ENCODE measurements around the gene ZNF507.
A peak's percentile ranks its signal among the peaks of the same experiment; 100 is the strongest.
"Not testable (repeated sequence)": the region's sequence is repeated elsewhere in the genome, so short reads cannot be mapped to it uniquely, and the experiment has no call there.

Gene ZNF507

GRCh38 chr19:32377088-32377487, 31.7 kb downstream of the ZNF507 start:
- TF ChIP-seq CTCF (IDR thresholded peaks at IDR 0.05; ENCODE audit: low read length, missing control alignments), result peak; percentile 30
- not testable (repeated sequence) for DNase-seq (ENCODE audit: low read depth); H3K4me3 ChIP-seq (replicated peaks; ENCODE audit: low read depth, low read length)

- H3K4me3 ChIP-seq (replicated peaks; ENCODE audit: low read depth, low read length), result no peak overlapping the region
- no peak for TF ChIP-seq CTCF (IDR thresholded peaks at IDR 0.05; ENCODE audit: low read length, missing control alignments)
- no peak for DNase-seq (ENCODE audit: low read depth)
Measured at GRCh38 chr19:32380269-32380668, 34.9 kb downstream of the ZNF507 start.

GRCh38 chr19:32387701-32388392, 42.4 kb downstream of the ZNF507 start:
- no peak overlapping the region for H3K4me3 ChIP-seq (replicated peaks; ENCODE audit: low read depth, low read length)
- DNase-seq (ENCODE audit: low read depth), result no peak
- no peak for TF ChIP-seq CTCF (IDR thresholded peaks at IDR 0.05; ENCODE audit: low read length, missing control alignments)

- no peak for DNase-seq (ENCODE audit: low read depth)
- TF ChIP-seq CTCF (IDR thresholded peaks at IDR 0.05; ENCODE audit: low read length, missing control alignments), result no peak
Measured at GRCh38 chr19:32388393-32388855, 43.0 kb downstream of the ZNF507 start.

GRCh38 chr19:32392901-32393300, 47.5 kb downstream of the ZNF507 start:
- DNase-seq (ENCODE audit: low read depth), result no peak
- no peak for TF ChIP-seq CTCF (IDR thresholded peaks at IDR 0.05; ENCODE audit: low read length, missing control alignments)
- H3K4me3 ChIP-seq (replicated peaks; ENCODE audit: low read depth, low read length), result no peak overlapping the region

More at GRCh38 chr19:32388393-32388855, 43.0 kb downstream of the ZNF507 start:
- H3K4me3 ChIP-seq (replicated peaks; ENCODE audit: low read depth, low read length), result no peak overlapping the region

- no peak overlapping the region for H3K4me3 ChIP-seq (replicated peaks; ENCODE audit: low read depth, low read length)
- TF ChIP-seq CTCF (IDR thresholded peaks at IDR 0.05; ENCODE audit: low read length, missing control alignments), result no peak
- no peak for DNase-seq (ENCODE audit: low read depth)
Measured at GRCh38 chr19:32396046-32396652, 50.7 kb downstream of the ZNF507 start.

Measured in fibroblast of pulmonary artery (primary cell).